Osteoblast (primary cell): ENCODE measurements around the gene ITPR1. TPM values are rescaled to one million over a fixed set of nuclear protein-coding genes. Genes with fewer than 3 reads are reported as not detected.

ENCODE experiments used
- DNase-seq: peaks from one replicate; pipeline ENCODE4 v3.0.0; 2011; ENCODE audit warnings: low spot score, mixed read lengths; ENCODE audit not compliant: insufficient read length; ENCODE audit errors: missing footprints
- H2AFZ ChIP-seq: 2 replicates; pipeline ENCODE4 v1.6.0; 2011; ENCODE audit warnings: mild to moderate bottlenecking, low read length
- H3K27ac ChIP-seq: 2 replicates; pipeline ENCODE4 v1.5.1; 2011; ENCODE audit warnings: mild to moderate bottlenecking, low read depth, low read length, moderate library complexity
- H3K27me3 ChIP-seq: 2 replicates; pipeline ENCODE4 v1.6.0; 2012; ENCODE audit warnings: mild to moderate bottlenecking, control low read depth, inconsistent platforms, low read length, moderate library complexity; ENCODE audit not compliant: insufficient read depth
- H3K36me3 ChIP-seq: 2 replicates; pipeline ENCODE4 v1.5.1; 2011; ENCODE audit warnings: mild to moderate bottlenecking, low read length, control low read depth, moderate library complexity; ENCODE audit not compliant: insufficient read depth
- H3K4me1 ChIP-seq: 2 replicates; pipeline ENCODE4 v1.5.1; 2011; ENCODE audit warnings: mild to moderate bottlenecking, low read length, control low read depth, moderate library complexity; ENCODE audit not compliant: insufficient read depth
- H3K4me2 ChIP-seq: 2 replicates; pipeline ENCODE4 v1.6.0; 2011; ENCODE audit warnings: mild to moderate bottlenecking, low read length; ENCODE audit not compliant: insufficient read depth
- H3K4me3 ChIP-seq: fragments of 200-600 bp; sonication (generic); 3 replicates; pipeline ENCODE4 v1.5.1; 2012; ENCODE audit warnings: mild to moderate bottlenecking, low read length, inconsistent platforms; ENCODE audit not compliant: insufficient read depth
- H3K79me2 ChIP-seq: 2 replicates; pipeline ENCODE4 v1.6.0; 2012; ENCODE audit warnings: mild to moderate bottlenecking, low read length, control low read depth, inconsistent platforms; ENCODE audit not compliant: insufficient read depth
- H3K9me3 ChIP-seq: 2 replicates; pipeline ENCODE4 v1.5.1; 2011; ENCODE audit warnings: low read depth, low read length, control low read depth
- H4K20me1 ChIP-seq: 2 replicates; pipeline ENCODE4 v1.6.0; 2012; ENCODE audit warnings: mild to moderate bottlenecking, low read length, control low read depth; ENCODE audit not compliant: insufficient read depth
- CTCF ChIP-seq: IDR thresholded peaks from 2 replicates; pipeline ENCODE4 v1.5.1; 2011; ENCODE audit warnings: mild to moderate bottlenecking, low read depth, low read length, moderate library complexity; ENCODE audit errors: extremely low read depth
- total RNA-seq: library from RNA; depleted of rRNA; stranded (reverse); fragments of >200 nt; gene quantifications from 2 replicates; pipeline ENCODE4 v1.2.3, GENCODE V29; 2012

The ITPR1 gene
- total RNA-seq, 1 donor, result 16.6 TPM

- H3K27ac ChIP-seq, result no peak overlapping the region
- H2AFZ ChIP-seq, result no peak overlapping the region
- TF ChIP-seq CTCF, result no peak
- H3K27me3 ChIP-seq, result no peaks in the 10 kb centered on the region
- H3K4me2 ChIP-seq, result no peak overlapping the region
- no peak for DNase-seq
- H3K9me3 ChIP-seq, result no peaks in the 10 kb centered on the region
- H3K79me2 ChIP-seq, result peaks cover 2% of the 10 kb centered on the region
- H4K20me1 ChIP-seq, result no peaks in the 10 kb centered on the region
- H3K4me1 ChIP-seq, result no peaks in the 10 kb centered on the region
- no peak overlapping the region for H3K4me3 ChIP-seq
- no peaks in the 10 kb centered on the region for H3K36me3 ChIP-seq
Observed at GRCh38 chr3:4460334-4460733, 32.8 kb upstream of the ITPR1 start.

- no peak overlapping the region for H3K4me3 ChIP-seq
- peak; percentile 6 for DNase-seq
- H3K27me3 ChIP-seq, result no peaks in the 10 kb centered on the region
- H4K20me1 ChIP-seq, result no peaks in the 10 kb centered on the region
- H3K4me1 ChIP-seq, result peaks cover 4% of the 10 kb centered on the region
- no peak overlapping the region for H2AFZ ChIP-seq
- no peak overlapping the region for H3K4me2 ChIP-seq
- no peak for TF ChIP-seq CTCF
- no peaks in the 10 kb centered on the region for H3K9me3 ChIP-seq
- H3K79me2 ChIP-seq, result peaks cover 4% of the 10 kb centered on the region
- no peaks in the 10 kb centered on the region for H3K36me3 ChIP-seq
- no peak overlapping the region for H3K27ac ChIP-seq
Observed at GRCh38 chr3:4461468-4462090, 31.6 kb upstream of the ITPR1 start.

GRCh38 chr3:4462369-4463040 lies 30.6 kb upstream of the ITPR1 start:
- Histone ChIP-seq H3K4me2 (no peak overlapping the region), H2AFZ (no peak overlapping the region), H3K79me2 (peaks cover 9% of the 10 kb centered on the region), H4K20me1 (no peaks in the 10 kb centered on the region), H3K4me1 (peaks cover 9% of the 10 kb centered on the region), H3K36me3 (no peaks in the 10 kb centered on the region), H3K9me3 (no peaks in the 10 kb centered on the region), H3K27ac (no peak overlapping the region), H3K4me3 (no peak overlapping the region), H3K27me3 (no peaks in the 10 kb centered on the region)
- DNase-seq, result no peak
- TF ChIP-seq CTCF, result no peak

- DNase-seq, result peak; percentile 13
Observed at GRCh38 chr3:4464576-4464975, 28.6 kb upstream of the ITPR1 start.

More at GRCh38 chr3:4464576-4464975, 28.6 kb upstream of the ITPR1 start:
- Histone ChIP-seq H3K9me3 (no peaks in the 10 kb centered on the region), H4K20me1 (no peaks in the 10 kb centered on the region), H3K4me2 (no peak overlapping the region), H3K27me3 (no peaks in the 10 kb centered on the region), H3K79me2 (peaks cover 9% of the 10 kb centered on the region), H3K4me1 (peaks cover 11% of the 10 kb centered on the region), H2AFZ (no peak overlapping the region), H3K27ac (no peak overlapping the region), H3K36me3 (no peaks in the 10 kb centered on the region), H3K4me3 (no peak overlapping the region)
- TF ChIP-seq CTCF, result no peak
